Left cardiac atrium (tissue), 4 donors: ENCODE results near the gene TXNRD2. TPM values are rescaled to one million over a fixed set of nuclear protein-coding genes. Genes with fewer than 3 reads are reported as not detected.
"Not testable (repeated sequence)": the region's sequence is repeated elsewhere in the genome, so short reads cannot be mapped to it uniquely, and the experiment has no call there.

Source experiments
- ATAC-seq, 2 donors: fragments of 200-7000 bp; cut with Tn5 transposase; one replicate each; pipeline ENCODE4 v1.9.1; 2020; ENCODE audit warnings: mild to moderate bottlenecking in 2 of 2, moderate library complexity in 2 of 2
- DNase-seq: peaks from one replicate; pipeline ENCODE4 v3.0.0-alpha.2; 2020
- intact Hi-C, 2 donors: fragments of 100-400 bp; cut with DNase I; formaldehyde crosslinking; loops; one replicate each; pipeline versions ENCODE4 v1.14.1 to v1.15.1; 2022 to 2023
- total RNA-seq, 2 donors: library from RNA; stranded (reverse); fragmentation: NEBNext Ultra II Directional; extraction: Animal tissue kit (Norgen Biotek cat#: 25700); gene quantifications; one replicate each; pipeline ENCODE4 v1.2.1, GENCODE V29; 2021
- donor health status: DM: no; HTN: yes; CAD: no.
- donor health status: DM: no; HTN: yes; CAD: no; lungs with severe emphysema.
- donor health status: DM: yes; HTN: yes; CAD: no.
- donor health status: Dilated cardiomyopathy.

The TXNRD2 gene
- total RNA-seq, 2 donors from 2014 or later, result 22.7 to 29.6 TPM

DNA sequence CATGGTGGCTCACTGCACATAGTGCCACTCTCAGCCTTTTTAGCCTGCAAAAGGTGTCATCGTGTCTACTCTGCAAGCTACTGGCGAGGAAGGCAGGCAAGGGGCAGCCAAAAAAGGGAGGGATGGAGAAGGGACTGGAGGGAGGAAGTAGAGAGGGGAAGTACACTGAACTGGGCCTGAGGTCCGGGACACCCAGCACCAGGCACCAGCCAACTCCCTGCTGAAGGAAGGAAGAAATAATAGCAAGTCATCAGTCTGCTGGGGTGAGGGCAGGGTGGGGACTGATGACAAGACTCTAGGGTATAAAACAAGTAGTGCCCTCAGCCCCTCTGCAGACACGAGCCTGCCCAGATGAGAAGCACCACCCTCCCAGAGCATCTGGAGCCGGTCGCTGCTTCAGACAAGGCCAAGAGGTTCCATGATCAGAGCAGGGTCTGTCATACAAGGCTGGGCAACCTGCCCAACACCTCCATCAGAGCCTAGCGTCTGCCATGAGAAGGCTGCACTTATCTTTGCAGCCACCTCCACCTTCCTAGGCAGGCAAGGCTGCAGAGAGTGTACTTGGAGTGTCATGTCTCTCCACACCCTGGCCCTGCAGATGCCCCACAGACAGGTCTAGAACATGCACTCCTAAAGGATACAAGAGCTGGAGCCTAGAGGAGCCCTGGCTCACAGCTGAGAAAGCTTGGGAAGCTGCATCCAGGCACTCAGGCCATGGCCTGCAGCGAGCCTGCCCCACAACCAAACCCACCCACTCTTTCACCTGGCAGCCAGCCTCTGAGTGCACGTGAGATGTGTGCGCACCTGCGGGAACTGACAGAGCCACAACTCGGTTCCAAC lies 9.0 kb downstream of the TXNRD2 start:
- ATAC-seq (peak in 1 of 2 donors; percentile 79), DNase-seq (no peak)
- intact Hi-C loops, result no loop called here

DNA sequence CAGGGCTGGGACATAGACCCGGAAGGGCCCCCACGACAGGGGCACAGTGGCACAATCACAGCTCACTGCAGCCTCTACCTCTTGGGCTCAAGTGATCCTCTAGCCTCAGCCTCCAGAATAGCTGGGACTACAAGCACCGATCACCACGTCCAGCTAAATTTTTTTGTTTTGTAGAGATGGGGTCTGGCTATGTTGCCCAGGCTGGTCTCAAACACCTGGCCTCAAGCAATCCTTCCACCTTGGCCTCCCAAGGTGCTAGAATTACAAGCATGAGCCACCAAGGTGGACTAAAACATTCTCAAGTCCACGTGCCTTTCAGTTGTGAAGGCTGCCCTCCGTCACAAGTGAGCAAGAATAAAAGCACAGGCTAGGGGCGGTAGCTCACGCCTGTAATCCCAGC lies 10.1 kb downstream of the TXNRD2 start:
- no peak for ATAC-seq
- intact Hi-C loops, result no loop called here
- DNase-seq, result no peak

- DNase-seq, result no peak
- intact Hi-C loops, result no loop called here
- ATAC-seq, result no peak
These were observed 10.8 kb downstream of the TXNRD2 start for GRCh38 chr22:19930551-19931486.

GRCh38 chr22:19929586-19930550 lies 11.8 kb downstream of the TXNRD2 start:
- no peak for ATAC-seq
- DNase-seq, result no peak
- intact Hi-C loops, result no loop called here

- DNase-seq (no peak), ATAC-seq (no peak)
- intact Hi-C loops, result no loop called here
These were observed 13.4 kb downstream of the TXNRD2 start for GRCh38 chr22:19928207-19928606.

DNA sequence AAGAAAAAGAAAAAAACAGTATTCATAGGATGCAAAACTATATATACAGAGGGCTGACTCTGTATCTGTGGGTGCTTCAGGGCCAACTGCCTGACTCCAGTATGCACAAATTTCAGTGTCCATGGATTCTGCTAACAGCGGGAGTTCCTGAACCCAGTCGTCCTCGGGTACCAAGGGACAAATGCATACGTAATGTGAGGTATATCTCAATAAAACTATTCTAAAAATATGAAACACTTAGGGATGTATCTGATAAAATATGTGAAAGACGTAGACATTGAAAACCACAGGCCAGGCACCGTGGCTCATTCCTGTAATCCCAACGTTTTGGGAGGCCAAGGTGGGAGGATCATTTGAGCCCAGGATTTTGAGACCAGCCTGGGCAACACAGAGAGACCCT lies 13.9 kb downstream of the TXNRD2 start:
- intact Hi-C loops, result no loop called here
- DNase-seq, result no peak
- no peak for ATAC-seq

DNA sequence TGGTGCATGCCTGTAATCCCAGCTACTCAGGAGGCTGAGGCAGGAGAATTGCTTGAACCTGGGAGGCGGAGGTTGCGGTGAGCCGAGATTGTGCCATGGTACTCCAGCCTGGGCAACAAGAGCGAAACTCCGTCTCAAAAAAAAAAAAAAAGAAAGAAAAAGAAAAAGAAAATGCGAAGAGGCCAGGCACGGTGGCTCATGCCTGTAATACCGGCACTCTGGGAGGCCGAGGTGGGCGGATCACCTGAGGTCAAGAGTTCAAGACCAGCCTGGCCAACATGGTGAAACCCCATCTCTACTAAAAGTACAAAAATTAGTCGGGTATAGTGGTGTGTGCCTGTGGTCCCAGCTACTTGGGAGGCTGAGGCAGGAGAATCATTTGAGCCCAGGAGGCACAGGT lies 15.6 kb downstream of the TXNRD2 start:
- DNase-seq, ATAC-seq, intact Hi-C loops: not testable (repeated sequence)

DNA sequence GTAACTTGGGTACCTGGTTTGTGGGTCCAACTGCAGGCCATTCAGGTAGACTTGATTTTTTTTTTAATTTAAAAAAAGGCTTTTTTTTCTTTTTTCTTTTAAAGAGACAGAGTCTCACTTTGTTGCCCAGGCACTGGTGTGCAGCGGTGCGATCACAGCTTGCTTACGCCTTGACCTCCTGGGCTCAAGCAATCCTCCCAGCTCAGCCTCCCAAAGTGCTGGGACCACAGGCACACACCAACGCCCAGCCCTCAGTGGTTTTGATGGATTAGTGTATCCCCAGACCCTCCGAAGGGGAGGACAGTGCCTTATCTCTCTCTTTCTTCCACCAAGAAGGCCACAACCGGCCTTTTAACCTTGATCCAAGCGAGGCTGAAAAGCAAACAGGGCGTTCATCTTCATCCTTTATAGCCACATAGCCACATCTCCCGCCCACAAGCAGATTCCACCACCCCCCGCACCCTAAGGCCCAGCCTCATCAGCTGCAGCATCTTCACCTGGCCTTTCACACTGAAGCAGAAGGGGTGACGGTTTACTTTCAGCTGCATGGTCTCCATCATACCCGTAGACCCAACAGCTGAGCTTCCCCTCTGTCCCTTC lies 17.6 kb downstream of the TXNRD2 start:
- ATAC-seq, result no peak
- intact Hi-C loops, result no loop called here
- DNase-seq, result no peak

- intact Hi-C loops, result no loop called here
- DNase-seq, result no peak
- no peak for ATAC-seq
These were observed 20.0 kb downstream of the TXNRD2 start for GRCh38 chr22:19921544-19922081.

DNA sequence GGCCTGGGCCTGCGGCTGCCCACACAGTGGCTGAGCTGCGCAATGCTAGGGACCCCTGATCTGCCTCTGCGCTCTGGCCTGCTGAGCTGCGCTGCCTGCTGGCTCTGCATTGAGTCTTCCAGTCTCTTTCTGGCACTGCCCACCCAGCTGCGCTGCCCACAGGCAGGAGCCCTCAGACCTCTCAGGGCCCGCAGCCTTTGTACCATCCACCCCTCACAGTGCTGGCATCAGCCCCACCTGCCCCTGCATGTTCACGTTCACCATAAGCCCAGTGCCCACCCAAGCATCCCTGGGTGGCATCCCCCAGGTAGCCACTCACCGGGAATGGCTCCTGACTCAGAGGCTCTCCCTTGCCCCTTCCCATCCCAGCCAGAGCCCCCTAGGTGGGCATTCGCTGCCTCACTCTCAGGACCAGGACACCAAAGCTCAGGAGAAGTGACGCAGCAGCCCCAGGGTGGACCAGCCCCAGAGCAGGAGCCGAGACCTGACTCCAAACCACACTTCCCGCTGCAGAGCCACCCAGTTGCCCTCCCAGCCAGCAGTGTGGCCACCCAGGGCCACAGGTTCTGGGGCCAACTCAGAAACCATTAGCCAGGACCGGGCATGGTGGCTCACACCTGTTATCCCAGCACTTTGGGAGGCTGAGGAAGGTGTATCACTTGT lies 21.8 kb downstream of the TXNRD2 start:
- ATAC-seq (no peak), DNase-seq (no peak)
- intact Hi-C loops, result no loop called here

DNA sequence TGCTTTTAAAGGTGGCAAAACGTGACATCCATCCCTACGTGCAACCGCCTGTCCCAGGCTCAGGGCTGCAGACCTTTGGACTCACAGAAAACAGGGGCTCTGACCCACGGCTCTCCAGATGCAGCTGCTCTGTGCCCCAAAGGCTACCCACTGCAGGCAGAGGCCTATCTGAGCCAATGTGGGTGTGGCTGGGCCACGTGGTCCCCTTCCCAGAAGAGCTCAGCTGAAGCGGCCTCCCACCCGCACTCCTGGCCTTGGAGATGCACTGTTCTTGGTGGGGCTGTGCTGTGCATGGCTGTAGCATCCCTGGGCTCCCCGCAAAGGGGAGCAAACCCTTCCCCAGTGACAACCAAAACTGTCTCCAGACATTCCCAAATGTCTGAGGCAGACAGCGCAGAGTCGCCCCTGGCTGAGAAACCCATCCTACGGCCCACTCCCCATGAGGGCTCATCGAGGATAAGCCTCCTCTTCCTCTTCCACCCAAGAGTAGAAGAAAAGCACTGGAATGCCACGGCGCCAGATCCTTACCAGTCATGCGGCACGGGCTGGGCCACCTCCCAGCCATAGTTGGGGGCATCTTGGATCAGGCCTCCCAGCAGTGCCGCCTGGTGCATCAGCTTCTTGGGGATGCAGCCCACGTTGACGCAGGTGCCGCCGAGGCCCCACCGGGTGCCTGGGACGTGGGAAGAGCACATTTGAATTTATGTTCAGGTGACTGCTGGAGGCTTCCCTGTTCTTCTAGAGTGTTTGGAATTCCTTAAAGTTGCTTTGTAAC lies 23.1 kb downstream of the TXNRD2 start:
- no peak for ATAC-seq
- intact Hi-C loops, result no loop called here
- DNase-seq, result no peak

DNA sequence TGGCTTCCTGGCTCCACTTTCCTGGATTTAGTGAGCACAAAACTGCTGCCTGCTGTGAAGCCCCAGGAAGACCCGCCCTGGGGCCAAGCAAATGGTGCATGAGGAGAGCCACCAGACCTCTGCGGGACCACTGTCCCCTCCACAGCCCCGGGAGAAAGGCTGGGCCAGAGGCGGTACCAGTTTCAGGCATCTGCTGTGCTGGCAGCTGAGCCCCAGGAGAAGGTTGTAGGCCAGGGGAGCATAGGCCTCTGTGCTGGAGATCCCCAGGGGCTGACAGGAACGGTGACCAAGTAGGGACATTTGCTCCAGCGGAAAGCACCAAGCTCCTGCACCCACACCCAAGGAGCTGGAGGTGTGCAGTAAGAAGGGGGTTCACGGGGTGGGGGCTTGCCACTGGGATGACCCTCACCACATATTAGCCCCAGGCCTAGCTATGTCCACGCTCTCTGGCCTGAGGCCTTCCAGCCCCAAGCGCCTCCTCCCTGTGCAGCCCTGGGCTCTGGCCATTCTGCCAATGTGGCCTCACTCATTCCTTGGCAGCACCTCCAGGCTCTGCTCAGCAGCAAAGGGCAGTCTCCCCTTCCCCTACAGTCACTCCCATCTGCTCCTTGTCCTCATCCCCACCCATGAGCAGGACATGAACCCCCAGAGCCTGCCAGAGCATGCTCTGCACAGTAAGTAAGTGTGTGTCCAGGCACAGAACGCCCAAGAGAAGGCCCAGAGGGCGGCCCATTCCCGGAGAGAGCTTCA lies 24.1 kb downstream of the TXNRD2 start:
- ATAC-seq (peak in 1 of 2 donors; percentile 67), DNase-seq (no peak)
- intact Hi-C loops, result no loop called here

DNA sequence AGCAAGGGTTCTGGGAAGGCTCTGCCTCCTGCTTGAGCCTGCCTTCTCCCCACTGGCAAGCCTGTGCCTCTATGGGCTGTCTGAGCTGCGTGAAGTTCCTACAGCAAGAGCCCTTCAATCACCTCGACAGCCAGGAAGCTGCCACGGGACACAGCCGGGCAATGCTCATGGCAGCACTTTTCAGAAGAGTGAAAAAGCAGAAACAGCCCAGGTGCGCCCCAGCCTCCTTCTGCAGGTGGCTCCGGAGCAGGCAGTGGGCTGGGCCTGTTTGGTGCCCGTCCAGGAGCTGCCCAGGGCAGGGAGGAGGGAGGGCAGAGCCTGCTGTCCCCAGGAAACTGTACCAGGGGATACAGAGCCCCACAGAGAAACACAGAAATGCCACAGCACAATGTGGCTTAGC lies 24.7 kb downstream of the TXNRD2 start:
- intact Hi-C loops, result no loop called here
- ATAC-seq (no peak), DNase-seq (no peak)

DNA sequence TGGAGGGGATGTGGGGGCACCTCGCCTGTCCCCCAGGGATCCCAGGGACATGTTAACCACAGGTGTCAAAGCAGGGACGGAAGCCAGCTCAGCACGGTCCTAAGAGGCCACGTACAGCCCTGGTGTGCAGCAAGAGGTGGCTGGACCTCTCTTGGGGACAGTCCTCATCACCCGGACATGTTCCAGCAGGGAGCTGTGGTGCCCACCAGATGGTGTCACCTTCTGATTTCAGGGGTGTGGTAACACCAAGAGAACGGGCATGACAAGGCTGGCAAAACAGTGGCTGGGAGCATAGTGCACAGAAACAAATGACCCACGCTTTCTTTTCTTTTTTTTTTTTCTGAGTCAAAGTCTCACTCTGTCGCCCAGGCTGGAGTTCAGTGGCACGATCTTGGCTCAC lies 25.6 kb downstream of the TXNRD2 start:
- DNase-seq (no peak), ATAC-seq (no peak)
- intact Hi-C loops, result no loop called here

GRCh38 chr22:19915287-19915954 lies 26.2 kb downstream of the TXNRD2 start:
- ATAC-seq (no peak), DNase-seq (no peak)
- intact Hi-C loops, result no loop called here
